NCI-H2029 (cell line): ENCODE measurements around the gene PPFIBP2.

ENCODE experiments used
- DNase-seq: peaks from one replicate; lab custom pipeline; 2025; lab: John Stamatoyannopoulos, UW

The PPFIBP2 gene

DNA sequence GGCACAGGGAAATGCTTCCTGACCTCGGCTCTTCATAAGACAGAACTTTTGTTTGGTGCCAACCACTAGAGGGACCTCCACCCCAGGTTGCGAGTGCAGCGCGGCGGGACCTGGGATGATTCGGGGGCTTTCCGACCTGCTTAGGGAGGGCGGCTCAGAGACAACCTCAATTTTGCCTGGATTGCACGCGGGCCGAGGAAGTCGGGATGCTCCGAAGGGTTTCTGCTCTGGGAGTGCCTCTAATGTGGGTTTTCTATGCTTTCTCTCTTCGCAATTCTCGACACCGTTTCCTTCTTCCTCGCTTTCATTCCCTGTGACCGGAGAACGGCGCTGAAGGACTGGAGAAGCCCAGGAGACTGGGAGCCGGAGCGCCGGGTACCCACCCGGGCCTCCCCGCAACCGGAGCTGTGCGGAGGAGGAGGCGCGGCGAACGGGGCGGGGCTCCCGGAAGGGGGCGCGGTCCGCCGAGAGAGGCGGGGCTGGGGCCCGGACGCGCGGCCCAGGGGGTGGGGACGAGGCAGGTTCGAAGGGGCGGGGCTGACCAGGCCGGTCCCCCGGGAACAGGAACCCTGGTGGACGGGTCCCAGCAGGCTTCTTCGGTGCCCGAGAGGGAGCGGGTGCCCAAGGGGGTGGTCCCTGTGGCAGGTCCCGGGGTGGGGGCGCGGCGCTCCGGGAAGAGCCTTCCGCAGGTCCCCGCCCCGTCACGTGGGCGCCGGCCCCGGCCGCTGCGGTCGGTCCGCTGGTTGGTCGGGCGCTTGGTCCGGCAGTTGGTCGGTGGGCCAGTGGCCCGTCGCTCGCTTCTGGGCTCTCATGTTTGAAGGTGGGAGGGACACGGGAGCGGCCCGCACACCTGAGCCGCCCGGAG lies at the start of gene PPFIBP2:
Gene PPFIBP2, plus strand, starts transcription at position 766 of the 865 bp plus-strand sequence. CDS start 35,477 bp downstream, outside the sequence.
- DNase-seq = peak; percentile 74

DNA sequence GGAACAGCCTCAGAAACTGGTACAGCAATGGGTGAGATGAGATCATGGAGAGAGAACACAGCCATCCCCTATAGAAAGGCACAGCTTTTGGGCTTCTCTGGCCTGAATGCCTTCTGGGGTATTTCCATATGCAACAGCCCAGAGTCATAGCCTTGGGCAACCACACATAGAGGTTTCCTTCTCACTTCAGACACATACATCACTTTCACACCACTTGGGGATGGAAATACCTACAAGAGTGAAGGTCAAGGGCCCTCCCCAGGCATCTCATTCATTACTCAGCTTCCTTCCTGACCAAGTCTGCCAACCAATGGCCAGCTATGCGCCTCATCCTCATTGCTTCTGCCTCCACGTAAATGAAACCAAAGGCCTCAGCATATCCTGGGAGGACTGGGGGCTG lies 46.1 kb upstream of the PPFIBP2 start:
- no peak for DNase-seq

DNA sequence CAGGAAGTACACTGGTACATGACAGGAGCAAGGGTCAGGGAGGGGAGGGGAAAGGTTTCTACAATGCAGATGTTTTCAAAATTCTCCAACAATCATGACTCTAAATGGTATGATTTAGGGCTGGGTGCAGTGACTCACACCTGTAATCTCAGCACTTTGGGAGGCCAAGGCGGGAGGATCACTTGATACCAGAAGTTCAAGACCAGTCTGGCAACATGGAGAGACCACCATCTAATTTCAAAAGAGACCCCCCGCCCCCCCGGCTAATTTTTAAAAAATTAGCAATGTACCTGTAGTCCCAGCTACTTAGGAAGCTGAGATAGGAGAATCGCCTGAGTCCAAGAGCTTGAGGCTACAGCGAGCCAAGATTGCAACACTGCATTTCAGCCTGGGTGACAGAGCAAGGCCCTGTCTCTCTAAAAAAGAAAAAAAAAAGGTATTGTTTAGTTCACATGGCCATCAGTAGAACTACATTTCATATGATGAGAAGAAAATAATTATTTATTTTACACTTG lies 44.4 kb upstream of the PPFIBP2 start:
- DNase-seq = no peak

DNA sequence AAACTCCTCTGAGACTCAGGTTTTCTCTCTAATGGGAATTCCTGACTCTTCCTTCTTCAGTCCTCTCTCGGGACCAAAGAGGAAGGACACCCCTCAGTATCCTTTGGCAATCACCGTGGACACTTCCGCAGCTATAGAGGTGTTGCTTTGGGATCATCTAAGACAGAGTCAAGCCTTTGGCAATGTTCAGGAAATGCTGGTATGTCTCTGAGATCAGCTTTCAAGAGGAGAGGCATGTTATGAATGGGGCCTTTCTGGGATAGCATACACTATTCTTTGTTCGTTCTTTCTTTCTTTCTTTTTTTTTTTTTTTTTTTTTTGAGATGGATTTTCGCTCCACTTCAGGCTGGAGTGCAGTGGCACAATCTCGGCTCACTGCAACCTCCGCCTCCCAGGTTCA lies 42.7 kb upstream of the PPFIBP2 start:
- DNase-seq = no peak

DNA sequence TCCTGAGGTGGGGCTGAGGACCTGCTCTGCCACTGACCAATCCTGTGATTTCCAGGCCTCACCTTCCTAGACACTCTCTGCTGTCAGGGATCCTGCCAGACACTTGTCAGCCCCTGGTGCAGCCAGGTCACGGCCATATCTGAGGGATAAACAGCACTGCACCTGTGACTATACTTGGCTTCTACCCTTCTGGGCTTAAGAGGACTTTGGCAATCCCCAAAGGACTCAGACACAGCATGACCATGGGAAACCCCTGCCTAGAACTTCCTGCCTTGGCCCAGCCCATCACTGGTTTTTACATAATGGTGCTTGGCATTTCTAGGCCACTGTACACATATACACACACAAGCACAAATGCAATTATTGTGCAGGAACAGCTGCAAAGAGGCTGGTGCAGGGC lies 40.1 kb upstream of the PPFIBP2 start:
- no peak for DNase-seq

DNA sequence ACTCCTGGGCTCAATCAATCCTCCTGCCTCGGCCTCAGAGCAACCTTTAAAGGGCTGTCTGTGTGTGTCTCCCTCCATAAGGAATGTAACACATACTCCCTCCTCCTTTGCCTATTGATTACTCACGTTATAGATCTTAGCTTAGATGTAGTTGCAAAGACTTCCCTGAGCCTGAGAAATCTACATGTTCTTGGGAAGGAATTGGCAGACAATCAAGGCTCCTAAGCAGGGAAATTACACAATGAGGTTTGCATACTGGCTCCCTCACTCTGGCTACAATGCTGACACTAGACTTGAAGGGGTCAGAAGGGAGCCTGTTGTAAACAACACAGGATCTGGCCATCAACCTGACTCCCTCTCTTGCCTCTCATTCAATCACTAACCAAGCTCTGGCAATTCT lies 33.7 kb upstream of the PPFIBP2 start:
- DNase-seq = no peak

DNA sequence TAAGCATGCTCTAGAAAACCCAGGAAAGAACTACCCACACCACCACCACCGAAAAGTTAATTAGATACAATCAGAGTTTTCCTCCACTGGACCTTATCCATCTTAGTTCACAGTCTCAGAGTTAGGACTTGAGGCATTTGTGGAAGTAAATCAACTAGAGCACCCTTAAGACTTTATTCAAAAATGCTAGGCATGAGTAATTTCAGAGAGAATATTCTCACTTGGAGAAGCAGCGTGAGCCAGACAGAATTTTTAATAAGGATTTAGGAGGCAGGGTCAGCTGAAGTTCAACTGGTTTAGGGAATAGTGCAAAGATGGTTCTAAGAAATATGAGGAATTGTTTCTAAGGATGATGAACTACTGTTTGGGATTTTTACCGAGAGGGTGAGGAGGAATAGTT lies 29.7 kb upstream of the PPFIBP2 start:
- no peak for DNase-seq

DNA sequence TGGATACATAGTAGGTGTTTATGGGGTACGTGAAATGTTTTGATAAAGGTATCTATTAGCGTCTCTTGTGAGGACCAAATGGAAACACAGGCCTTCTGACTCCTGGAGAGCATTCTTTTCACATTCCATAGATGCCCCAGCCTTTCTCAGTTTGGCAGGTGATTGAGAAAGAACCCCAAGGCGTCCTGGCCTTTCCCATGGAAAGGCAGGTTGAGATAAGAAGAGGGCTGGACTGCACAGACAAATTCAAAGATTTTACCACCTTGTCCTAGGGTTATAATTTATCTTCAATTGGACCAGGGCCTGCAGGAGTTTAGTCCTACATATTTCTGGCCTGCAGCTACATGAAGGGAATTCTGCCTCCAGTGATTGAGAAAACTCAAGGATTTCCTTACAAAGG lies 29.2 kb upstream of the PPFIBP2 start:
- no peak for DNase-seq

DNA sequence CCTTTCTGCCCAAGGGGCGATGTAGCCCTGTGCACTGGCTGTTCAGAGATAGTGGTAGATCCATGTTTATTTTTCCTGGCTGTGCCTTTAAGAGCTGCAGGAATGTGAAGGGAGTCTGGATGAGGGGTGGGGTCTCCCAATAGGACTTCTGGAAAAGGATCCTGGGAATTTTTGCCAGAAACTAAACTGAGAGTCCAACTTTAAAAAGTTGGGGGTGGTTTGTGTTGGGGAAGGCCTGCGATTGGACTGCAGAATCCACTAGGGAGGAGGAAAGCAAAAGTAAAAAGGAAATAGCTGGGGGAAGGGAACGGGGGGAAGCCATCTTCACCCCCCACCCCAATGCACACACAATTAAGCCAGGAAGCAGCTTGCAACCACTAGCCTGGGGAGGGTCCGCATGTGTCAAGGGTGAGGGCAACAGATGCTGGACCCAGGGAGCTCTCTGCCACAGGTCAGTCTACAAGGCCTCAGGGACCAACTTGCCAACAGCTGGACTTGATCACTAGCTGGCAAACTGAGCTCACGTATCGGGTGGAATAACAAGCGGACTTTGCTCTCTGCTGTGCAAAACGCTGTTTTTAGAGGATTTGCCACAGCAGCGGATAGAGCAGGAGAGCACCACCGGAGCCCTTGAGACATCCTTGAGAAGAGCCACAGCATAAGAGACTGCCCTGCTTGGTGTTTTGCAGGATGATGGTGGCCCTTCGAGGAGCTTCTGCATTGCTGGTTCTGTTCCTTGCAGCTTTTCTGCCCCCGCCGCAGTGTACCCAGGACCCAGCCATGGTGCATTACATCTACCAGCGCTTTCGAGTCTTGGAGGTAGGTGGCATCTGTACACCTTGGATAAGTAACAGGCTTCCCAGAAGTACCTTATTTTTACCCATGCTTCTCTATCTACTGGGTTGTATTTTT lies 28.4 kb upstream of the PPFIBP2 start, which contains the start of gene OLFML1:
Gene OLFML1, plus strand, starts transcription at position 321 of the 912 bp plus-strand sequence. Its CDS starts 370 bp downstream, at position 691.
- no peak for DNase-seq

DNA sequence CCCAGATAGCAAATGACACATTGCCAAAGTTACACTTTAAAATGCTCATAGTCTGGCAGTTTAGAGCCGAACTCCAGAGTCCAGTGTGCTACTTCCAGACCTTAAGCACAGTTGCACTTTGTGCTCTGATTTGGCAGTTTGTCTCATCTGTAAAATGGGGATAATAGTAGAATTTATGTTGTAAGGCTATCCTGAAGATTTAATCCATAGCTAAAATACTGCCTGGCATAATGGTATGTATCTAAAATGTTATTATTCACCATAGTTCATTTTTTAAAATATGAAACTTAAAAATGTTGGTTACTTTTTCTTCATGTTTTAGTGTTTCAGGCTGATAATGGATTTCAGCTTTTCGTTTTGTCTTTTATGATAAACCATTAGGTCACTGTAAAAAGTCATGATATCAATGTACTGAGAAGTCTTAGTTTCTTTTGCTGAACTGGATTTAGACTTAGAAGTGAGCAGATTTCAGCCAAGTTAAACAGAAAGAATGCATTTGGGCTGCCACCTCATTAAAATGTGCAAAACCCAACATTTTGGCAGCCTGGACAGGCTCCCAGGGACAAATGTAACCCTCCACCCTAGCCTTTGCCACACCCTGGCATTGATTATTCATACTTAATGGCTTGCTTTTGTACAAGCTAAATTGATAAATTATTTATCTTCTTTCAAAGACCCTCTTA lies 27.6 kb upstream of the PPFIBP2 start:
- no peak for DNase-seq

DNA sequence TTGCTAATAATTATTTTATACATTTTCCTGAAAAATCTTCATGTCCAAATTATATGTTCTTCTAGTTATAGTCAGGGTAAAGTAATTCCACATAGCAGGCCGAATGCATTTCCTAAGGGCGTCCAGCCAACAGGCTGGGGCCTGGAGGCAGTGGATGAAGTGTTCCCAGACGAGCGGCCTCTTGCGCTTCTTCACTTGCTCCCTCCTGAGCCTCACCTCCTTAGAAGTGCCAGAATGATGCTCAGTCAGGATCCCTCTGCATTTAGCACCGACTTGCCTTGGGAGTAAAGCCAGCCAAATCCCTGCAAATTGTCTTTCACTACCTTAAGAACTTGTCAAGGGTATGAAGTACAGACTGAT lies 27.0 kb upstream of the PPFIBP2 start:
- DNase-seq = no peak

DNA sequence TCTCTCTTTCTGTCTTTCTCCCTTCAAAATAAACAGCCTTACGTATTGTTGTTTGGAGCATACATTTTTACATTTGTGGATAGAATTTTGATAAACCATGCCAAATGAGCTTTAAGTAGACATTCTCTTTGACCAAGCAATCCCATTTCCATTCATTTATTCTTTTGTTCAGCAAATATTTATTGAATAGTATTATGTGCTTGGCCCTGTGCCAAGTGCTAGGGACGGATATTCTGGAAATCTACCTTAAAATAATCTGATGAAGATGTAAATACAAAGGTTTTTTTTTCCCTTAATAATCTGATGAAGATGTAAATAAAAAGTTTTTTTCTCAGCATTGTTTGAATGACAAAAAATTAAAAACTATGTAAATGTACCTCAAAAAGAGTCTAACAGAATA lies 26.4 kb upstream of the PPFIBP2 start:
- no peak for DNase-seq

DNA sequence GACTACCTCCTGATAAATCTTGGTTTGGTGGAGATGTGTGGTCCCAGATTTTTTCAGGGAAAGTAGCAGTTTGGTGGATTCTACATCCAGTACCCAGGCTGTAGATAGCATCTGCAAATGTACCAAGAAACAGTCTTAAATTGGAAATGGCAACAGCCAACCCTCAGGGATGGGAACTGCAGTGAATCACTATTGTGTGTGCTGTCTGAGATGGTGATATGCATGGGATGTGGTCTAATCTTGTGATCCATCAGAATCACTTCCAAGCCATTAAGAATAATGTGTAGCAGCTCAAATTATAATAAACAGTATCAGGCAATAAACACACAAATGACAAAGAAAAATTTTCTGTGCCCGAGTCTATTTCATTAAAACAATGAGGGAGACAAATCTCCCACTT lies 25.1 kb upstream of the PPFIBP2 start:
- DNase-seq = no peak

DNA sequence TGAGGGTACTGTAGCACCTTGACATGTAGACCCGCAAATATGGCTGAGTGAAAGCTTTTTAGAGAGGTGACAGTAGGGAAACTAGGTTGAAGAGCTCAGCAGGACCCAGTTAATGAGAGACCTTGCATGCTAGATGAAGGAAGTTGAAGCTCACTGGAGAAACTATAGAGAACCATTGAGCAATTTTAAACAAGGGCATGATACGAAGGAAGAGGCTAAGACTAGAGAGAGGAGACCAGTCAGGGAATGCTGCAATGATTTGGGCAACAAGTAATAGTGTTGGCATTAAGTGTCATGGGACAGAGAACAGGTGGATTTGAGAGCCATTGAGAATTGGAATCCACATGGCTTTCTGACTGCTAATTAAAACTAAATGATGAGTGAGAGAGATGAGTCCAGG lies 24.4 kb upstream of the PPFIBP2 start:
- DNase-seq = no peak

DNA sequence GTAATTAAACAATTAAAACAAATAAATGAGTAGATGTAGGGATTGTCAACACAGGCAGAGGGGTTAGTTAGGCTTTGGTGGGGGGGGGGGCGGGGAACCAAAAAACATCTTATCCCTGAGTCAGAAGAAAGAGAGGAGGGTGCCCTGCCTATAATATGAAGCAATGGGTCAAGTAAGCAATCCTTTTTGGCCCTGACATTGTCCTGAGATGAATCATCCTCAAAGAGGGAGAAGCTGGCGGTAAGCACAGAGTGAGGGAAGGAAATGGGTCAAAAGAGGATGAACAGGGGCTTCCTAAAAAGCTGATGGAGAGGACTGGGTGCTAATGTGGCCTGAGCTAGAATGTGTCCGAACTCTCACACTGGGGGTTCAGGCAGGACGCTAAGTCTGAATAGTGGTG lies 23.7 kb upstream of the PPFIBP2 start:
- no peak for DNase-seq

DNA sequence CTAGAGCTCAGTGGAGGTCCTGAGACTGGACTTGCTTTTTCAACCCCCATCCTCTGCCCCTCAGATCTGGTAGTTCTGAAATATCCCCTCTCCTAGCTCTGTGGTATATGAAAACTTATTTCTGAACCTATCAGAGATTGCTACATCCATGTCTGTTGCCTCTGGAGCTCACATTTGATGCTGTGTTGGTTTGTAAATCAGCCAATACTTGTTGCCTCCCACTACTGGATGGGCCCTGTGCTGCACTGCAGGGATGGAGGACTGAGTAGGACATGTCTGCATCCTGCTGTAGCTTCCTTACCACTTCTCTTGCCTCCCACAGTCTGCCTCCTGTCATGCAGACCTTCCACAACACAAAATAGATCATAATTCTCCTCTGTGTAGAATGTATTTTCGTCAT lies 23.3 kb upstream of the PPFIBP2 start:
- no peak for DNase-seq

DNA sequence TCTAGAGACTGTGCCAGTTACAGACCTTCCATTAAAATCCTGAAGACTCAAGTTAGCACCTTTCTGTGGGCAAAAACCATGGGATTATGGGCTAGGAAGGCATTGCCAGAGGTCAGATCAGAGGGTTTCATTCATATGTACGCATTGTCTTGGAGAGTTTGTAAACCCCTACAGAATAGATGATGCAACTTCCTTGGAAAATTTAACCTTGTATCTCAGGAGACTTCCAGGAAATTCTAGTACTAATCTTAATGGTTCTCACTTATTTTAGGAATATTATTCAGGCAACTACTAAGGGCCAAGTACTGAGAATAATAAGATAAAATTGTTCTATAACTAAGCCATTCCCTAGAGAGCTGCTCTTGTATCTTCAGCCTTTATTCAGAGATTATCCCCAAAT lies 21.5 kb upstream of the PPFIBP2 start:
- no peak for DNase-seq

DNA sequence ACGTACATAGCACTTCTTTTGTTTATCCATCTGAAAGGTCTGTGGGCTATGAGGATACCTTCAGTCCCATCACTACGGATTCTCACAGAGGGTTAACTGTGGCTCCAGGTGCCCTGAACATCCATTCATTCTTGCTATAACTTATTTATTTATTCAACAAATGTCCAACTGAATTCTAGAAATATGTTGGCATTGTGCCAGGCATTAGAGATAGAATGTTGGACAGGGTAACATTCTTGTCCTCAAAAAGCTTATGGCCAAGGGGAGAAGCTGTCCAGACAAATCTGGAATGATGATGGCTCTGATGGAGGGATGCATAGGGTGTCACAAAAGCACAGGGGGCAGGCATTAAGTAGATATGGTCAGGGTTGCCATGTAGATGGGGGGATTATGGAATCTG lies 20.1 kb upstream of the PPFIBP2 start:
- DNase-seq = no peak

DNA sequence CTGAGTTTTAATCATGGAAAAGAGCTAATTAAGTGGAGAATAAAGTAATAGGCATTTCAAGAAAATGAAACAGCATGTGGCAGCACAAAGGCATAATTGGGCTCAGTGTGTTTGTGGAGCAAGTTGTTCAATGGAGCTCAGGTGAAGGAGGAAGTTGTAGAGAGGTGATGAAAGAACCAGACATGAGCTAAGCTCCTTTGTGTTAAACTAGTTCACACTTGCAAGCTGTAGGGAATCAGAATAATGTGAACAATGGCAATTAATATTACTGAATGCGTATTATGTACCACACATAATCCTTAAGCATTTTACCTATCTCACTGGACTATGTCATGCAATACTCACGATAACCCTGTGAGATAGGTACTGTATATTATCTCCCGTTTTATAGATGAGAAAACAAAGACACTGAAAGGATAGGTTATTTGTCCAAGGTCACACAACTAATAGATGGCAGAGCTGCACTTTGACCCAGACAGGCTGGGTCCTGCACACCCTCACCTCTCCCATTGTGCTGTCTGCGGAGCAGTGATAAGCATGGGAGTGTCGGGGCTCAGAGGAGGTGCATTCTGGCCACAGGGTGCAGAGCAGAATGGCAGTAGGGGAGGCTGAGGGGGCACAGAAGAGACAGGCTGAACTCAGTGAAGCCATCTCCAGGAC lies 19.6 kb upstream of the PPFIBP2 start:
- no peak for DNase-seq

DNA sequence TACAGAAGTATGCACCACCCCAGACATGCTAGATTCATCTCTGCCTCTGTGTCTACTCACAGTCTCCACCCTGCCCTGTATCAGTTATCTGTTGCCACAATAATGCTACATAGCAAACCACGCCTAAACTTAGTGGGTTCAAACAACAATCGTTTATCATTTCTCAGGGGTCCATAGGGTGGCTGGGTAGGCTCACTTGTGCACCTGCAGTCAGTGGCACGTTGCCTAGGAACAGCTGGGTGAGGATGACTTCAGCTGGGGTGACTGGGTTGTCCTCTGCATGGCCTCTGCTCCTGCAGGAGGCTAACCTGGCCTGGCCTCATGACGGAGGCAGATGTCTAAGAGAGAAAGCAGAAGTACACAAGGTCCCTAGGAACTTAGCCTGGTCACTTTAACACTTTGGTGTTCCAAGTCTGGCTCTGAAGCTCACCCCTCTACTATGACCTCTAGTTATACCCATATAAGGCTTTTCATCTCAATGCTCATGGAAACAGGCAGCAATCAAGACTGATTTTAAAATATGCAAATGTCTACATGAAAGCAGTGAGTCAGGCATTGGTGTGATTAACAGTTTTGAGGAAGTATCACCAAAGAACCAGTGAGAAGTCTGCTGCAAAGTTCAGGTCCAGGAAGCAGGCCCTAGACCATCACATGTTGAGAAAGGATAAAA lies 17.8 kb upstream of the PPFIBP2 start:
- no peak for DNase-seq

DNA sequence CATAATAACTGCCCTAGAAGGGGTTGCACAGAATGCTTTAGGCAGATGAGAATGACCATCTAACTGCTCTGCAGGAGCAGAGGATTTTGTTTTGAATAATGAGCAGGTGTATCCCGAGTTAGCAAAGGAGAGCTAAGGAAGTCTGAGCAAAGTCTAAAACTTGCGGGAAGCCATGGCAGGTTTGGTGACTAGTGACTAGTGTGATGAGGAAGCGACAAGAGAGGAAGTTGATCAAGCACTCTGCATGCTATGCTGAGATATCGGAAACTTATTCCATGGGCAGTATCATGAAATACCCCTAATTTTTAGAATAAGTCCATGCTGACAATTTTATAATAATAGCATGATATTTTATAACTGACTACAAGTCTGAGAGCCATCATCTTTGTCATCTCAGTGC lies 15.6 kb upstream of the PPFIBP2 start:
- DNase-seq = no peak
